ENCODE data around the gene LRBA.
"Not testable (repeated sequence)": the region's sequence is repeated elsewhere in the genome, so short reads cannot be mapped to it uniquely, and the experiment has no call there.

LRBA gene

GRCh38 chr4:150662686-150663085 is 352.4 kb downstream of the LRBA start:
- DNase-seq (ENCODE audit: low read depth), result no peak

DNA sequence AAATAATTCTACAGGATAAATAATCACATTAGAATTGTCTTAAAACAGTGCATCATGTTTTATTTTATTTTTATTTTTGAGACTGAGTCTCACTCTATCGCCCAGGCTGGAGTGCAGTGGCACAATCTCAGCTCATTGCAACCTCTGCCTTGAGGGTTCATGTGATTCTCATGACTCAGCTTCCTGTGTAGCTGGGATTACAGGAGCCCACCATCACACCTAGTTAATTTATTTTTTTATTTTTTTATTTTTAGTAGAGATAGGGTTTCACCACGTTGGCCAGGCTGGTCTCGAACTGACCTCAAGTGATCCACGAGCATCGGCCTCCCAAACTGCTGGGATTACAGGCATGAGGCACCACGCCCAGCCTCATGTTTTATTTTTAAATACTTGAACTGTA is 353.5 kb downstream of the LRBA start:
- not testable (repeated sequence) for DNase-seq (ENCODE audit: low read depth)

DNA sequence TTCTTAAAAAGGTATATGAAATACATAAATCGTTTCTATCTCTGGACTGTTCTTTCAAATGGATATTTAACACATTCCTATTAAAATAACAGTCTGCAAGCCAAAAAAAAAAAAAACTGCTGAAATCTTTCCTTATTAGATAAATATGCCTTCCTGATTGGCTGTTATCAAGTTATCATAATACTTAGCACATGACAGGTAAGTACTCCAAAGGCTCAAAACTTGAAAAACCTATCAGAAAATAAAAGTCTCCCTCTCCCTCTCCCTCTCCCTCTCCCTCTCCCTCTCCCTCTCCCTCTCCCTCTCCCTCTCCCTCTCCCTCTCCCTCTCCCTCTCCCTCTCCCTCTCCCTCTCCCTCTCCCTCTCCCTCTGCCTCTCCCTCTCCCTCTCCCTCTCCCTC is 356.8 kb downstream of the LRBA start:
- not testable (repeated sequence) for DNase-seq (ENCODE audit: low read depth)

- no peak for DNase-seq (ENCODE audit: low read depth)
These were observed 358.2 kb downstream of the LRBA start for GRCh38 chr4:150656891-150657290.

DNA sequence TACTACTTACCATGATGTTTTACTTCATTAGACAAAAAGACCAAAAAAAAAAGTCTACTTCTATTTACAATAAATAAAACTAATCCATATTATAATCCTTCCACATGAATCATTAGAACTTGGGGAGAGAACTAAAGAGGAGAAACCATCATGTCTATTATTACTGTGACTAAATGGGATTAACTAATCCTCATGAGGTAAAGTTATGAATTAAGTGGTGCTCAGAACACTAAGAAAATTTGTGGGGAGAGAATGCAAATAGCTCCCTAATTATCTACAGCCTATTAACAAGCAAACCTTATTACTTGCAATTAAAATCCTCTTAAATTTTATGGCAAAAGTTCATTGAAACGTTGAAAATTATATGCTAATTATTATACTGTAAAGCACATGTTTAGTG is 364.3 kb downstream of the LRBA start:
- DNase-seq (ENCODE audit: low read depth), result no peak

DNA sequence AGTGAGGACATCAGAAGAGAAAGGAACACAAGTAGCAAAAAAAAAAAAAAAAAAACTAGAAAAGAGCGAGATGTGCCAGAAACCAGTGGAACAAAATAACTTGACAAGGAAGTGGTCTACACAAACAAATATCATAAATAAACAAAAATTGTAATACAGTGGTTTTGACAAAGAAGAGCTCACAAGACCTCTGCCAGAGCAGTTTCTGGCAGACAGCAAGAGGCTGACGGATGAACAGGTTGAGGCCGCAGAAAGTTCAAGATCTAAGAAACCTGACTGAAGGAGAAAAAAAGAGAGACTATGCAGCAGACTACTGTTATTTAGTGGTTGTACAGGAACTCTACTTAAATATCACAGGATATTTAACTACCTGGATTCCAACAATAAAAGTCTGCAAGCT is 367.0 kb downstream of the LRBA start:
- DNase-seq (ENCODE audit: low read depth), result no peak

GRCh38 chr4:150647008-150647407 is 368.1 kb downstream of the LRBA start:
- no peak for DNase-seq (ENCODE audit: low read depth)

DNA sequence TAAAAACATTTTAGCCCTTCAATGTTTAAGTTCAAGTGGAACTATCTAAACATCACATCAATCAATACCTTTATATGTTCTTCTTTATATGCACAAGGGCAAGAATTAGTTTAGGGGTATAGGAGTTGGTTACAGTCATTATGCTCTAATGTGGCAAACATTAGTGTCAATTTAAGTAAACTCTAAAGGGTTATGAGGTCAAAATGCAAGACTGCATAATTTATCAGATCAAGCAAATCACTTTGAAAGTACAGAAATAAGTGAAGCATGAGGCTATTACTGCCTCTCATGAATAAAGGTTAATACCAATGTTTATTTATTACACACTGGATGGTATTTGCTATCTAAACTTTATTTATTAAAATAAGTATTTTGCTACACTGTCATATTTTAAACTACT is 373.5 kb downstream of the LRBA start:
- DNase-seq (ENCODE audit: low read depth), result no peak

DNA sequence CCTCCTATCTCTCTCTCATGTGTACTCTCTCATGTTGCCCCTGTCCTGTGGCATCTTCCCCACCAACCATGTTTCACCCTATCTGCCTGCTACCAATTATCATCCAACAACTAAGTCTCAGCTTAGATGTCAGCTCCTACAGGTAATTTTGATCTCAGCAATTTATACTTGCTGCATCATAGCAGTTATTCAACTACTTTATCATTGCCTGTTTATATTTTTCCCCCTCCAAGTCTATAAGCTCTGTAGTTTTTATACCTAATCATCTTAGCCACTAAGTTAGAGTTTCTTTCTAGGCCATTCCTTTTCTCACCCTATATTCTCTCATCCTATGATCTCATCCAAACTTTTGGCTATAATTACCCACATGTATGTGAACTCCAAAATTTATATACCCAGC is 382.4 kb downstream of the LRBA start:
- no peak for DNase-seq (ENCODE audit: low read depth)

GRCh38 chr4:150628073-150628472 is 387.0 kb downstream of the LRBA start:
- DNase-seq (ENCODE audit: low read depth), result no peak

DNA sequence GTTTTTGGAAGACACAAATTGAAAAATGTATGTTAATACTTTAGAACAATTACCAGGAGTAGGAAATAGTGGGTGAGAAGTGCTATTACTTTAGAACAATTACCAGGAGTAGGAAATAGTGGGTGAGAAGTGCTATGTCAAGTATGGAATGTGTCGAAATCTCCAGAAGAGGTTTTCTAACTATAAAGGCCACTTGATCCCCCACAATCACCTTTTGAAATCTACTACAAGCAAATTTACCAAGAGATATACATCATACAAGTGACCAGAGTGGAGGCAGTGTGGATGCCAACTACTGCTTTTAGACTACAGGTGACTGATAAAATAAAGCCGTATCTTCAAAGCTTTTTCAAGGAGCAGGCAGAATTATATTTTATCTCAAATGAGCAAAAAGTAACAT is 390.1 kb downstream of the LRBA start:
- DNase-seq (ENCODE audit: low read depth), result no peak

- DNase-seq (ENCODE audit: low read depth), result no peak
These were observed 391.0 kb downstream of the LRBA start for GRCh38 chr4:150624055-150624454.

DNA sequence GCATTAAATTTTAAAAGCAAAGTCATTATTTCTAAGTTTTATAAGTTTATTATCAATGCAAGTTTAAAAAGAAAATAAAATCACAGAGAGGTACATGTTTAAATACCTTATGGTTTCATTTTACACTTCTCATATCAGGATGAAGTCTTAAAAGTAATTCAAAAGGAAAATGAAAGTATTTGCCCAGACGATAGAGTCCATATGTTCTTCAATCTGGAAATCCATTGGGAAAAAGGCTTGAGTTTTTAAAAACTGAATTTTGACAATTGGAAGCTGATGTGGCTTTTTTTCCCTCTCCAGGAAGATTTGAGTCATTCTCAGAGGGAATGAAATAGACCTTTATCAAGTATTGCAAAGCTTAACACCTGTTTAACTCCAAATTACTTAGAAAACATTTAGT is 396.0 kb downstream of the LRBA start:
- no peak for DNase-seq (ENCODE audit: low read depth)

DNA sequence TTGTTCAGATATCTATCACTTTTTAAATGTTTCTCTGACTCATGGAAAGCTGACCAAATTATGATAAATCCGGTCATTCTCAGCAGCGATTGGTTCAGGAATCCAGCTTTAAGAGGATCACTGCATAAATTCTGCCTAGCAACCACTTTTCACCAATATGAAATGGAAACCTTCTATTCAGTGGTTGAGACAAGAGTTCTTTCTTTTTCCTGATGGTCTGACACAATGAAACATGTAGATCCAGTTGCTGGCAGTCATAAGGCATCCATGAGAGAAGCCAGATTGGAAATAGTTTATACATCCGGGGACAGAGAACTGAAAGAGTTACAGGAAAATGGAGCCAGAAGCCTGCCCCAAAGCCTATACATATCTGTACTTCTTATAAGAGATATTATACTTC is 406.0 kb downstream of the LRBA start:
- DNase-seq (ENCODE audit: low read depth), result no peak

DNA sequence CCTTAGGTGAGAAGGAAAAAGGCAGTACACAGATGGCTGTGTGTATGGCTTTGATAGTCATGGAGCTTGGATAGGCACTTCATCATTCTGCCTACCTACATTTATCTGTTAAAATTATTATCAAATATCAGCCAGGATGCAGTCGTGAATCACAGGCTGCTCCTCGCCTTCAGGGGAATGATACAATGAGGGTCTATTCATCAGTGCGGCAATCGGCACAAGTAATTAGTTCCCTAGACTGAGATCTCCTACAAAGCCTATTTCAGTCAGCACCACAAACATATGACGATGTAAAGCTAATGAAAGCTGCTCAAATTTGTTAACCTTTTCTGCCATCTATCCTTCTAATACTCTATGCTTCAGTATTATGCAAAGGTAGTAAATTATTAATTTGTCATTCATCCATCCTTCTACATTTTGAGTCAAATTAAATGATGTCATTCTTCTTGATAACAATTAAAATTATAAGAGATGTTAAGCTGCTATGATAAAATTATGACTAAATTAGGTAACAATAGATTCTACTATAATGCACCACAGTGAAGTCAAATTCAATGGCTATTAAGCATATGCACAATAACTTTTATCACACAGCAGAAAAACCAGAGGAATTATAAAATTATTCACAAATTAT is 414.2 kb downstream of the LRBA start:
- no peak for DNase-seq (ENCODE audit: low read depth)

DNA sequence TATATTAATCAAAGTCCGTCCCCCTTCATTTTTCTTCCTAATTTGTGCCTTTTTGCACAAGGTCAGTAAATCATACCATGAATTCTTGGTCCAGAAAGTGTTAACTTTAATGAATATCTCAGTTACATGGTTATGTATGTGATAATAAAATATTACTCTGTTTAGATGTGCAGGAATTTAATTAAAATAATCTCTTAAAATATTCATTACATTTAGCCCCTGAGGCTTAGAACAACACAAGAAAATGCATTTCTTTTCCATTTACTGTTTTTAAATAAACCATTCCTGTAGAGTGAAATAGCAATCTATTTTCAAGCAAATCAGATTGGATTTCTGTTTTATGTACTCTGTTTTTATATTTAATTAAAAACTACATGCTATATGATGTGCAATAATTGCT is 415.5 kb downstream of the LRBA start:
- no peak for DNase-seq (ENCODE audit: low read depth)

GRCh38 chr4:150598909-150599308 is 416.2 kb downstream of the LRBA start:
- no peak for DNase-seq (ENCODE audit: low read depth)

DNA sequence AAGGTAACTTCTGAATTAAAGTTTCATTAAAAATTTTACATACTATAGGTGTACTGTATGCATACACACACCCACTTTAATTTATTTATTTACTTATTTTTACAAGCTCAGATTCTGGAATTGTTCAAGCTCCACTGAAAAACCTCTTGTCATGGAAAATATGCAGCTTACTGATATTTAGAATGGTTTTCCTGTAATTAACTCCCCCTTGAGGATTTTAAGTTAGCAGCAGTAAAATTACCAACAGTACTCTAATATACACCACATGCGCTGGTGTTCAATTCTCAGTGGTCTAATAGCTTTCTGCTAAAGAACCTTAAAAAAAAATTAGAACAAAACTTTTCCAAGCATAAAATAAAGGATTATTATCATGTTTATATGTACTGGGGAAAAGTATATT is 421.1 kb downstream of the LRBA start:
- DNase-seq (ENCODE audit: low read depth), result no peak

GRCh38 chr4:150591904-150592303 is 423.2 kb downstream of the LRBA start:
- DNase-seq (ENCODE audit: low read depth), result no peak

DNA sequence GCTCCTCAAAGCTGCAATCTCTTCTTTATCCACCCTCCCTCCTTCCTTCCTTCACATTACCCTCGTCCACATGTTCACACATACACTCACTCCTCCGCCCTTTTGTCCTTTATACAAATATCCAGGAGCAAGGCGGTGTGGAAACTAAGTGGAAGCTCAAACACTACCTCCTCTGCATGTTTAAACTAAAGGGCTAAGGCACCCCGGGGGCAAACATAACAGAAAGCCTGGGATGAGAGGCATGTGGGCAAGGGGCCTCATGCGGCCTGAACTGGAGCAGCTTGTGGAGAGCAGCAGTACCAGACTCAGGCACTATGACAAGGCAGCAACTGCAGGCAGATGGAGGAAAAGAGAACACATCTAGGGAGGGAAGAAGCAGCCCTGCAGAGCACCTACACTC is 423.7 kb downstream of the LRBA start:
- DNase-seq (ENCODE audit: low read depth), result no peak

GRCh38 chr4:150590631-150591030 is 424.5 kb downstream of the LRBA start:
- no peak for DNase-seq (ENCODE audit: low read depth)

DNA sequence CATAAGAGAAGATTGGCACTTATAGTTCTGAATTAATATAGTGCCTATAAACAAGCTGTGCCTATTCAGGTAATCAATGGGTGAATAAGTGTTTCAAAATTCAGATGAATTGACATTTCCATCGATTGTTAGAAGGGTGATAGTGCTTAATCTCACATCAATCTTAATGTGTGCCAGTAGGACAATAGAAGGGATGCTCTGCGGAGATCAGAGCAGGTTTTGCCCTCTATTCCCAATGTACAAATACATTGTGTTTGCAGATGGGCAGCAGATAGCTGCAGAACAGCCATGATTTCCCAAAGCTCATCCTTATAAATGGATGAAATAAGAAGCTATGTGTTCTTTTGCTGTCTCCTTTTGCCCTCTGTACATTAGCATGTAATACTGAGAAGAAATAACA is 425.9 kb downstream of the LRBA start:
- DNase-seq (ENCODE audit: low read depth), result no peak

- no peak for DNase-seq (ENCODE audit: low read depth)
These were observed 426.8 kb downstream of the LRBA start for GRCh38 chr4:150588316-150588715.

DNA sequence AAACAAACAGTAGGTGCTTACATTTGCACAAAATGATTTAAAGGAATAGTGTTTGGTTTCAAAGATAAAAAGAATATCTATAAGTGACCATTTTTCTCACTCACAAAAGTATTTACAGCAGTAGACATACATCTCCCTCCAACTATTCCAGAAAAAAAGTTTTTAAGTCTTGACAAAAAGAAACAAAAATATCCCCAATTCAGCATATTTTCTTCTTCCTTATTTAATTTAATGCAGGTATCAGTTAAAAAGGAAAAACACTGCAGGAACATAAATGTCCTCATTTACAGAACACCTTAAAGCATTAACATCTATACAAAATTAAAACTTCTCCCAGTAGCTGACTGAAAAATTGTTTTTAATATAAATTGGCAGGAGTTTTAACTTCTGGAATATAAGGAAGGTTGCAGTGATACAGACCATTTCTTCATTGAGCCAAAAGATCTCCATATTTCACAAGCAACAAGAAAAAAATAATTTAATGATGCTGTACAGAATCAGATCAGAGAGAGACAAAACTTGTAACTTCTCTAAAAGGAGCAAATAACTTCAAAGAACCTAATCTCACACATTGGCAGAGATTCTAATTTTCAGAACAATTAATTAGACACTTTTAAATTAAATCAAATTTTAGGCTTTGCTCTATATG is 428.8 kb downstream of the LRBA start:
- DNase-seq (ENCODE audit: low read depth), result no peak

Measured in activated T-cell treated with anti-CD3 and anti-CD28 coated beads for 48 hours (primary cell).